Measurements from ENCODE around the gene WDR89. TPM values are rescaled to one million over a fixed set of nuclear protein-coding genes. Genes with fewer than 3 reads are reported as not detected.
"Not testable (repeated sequence)": the region's sequence is repeated elsewhere in the genome, so short reads cannot be mapped to it uniquely, and the experiment has no call there.

WDR89 gene
- total RNA-seq, 2 donors from 2014 or later = 3.4 to 4.2 TPM

GRCh38 chr14:63604626-63605025 is 37.0 kb downstream of the WDR89 start:
- no peaks in the 10 kb centered on the region for H3K9me3 ChIP-seq
- H3K4me3 ChIP-seq = no peak overlapping the region
- H3K27me3 ChIP-seq = no peaks in the 10 kb centered on the region
- H3K27ac ChIP-seq = no peak overlapping the region
- DNase-seq (ENCODE audit: low spot score) = no peak
- no peak for TF ChIP-seq CTCF (IDR thresholded peaks at IDR 0.05)
- H3K36me3 ChIP-seq = peaks cover 5% of the 10 kb centered on the region
- H3K4me1 ChIP-seq = no peaks in the 10 kb centered on the region

GRCh38 chr14:63603749-63604277 is 37.9 kb downstream of the WDR89 start:
- no peak for TF ChIP-seq CTCF (IDR thresholded peaks at IDR 0.05)
- H3K9me3 ChIP-seq = no peaks in the 10 kb centered on the region
- H3K4me3 ChIP-seq = no peak overlapping the region
- no peaks in the 10 kb centered on the region for H3K4me1 ChIP-seq
- peaks cover 7% of the 10 kb centered on the region for H3K36me3 ChIP-seq
- no peaks in the 10 kb centered on the region for H3K27me3 ChIP-seq
- DNase-seq (ENCODE audit: low spot score) = no peak
- H3K27ac ChIP-seq = no peak overlapping the region

GRCh38 chr14:63598807-63599206 is 42.9 kb downstream of the WDR89 start:
- DNase-seq (ENCODE audit: low spot score) = no peak
- H3K27ac ChIP-seq = no peak overlapping the region
- no peak overlapping the region for H3K4me3 ChIP-seq
- H3K9me3 ChIP-seq = peaks cover 0 to 3% of the 10 kb centered on the region in 2 donors
- no peaks in the 10 kb centered on the region for H3K27me3 ChIP-seq
- no peak for TF ChIP-seq CTCF (IDR thresholded peaks at IDR 0.05)
- peaks cover 14% of the 10 kb centered on the region for H3K36me3 ChIP-seq
- no peaks in the 10 kb centered on the region for H3K4me1 ChIP-seq

GRCh38 chr14:63596998-63597658 is 44.5 kb downstream of the WDR89 start:
- Histone ChIP-seq H3K4me1 (no peaks in the 10 kb centered on the region), H3K27me3 (no peaks in the 10 kb centered on the region), H3K36me3 (peaks cover 14% of the 10 kb centered on the region), H3K9me3 (peaks cover 0 to 8% of the 10 kb centered on the region in 2 donors), H3K4me3 (no peak overlapping the region), H3K27ac (no peak overlapping the region)
- DNase-seq (ENCODE audit: low spot score) = no peak
- no peak for TF ChIP-seq CTCF (IDR thresholded peaks at IDR 0.05)

GRCh38 chr14:63594455-63595372 is 47.0 kb downstream of the WDR89 start:
- Histone ChIP-seq H3K27me3 (no peaks in the 10 kb centered on the region), H3K4me1 (no peaks in the 10 kb centered on the region), H3K9me3 (peaks cover 0 to 8% of the 10 kb centered on the region in 2 donors), H3K36me3 (peaks cover 9% of the 10 kb centered on the region), H3K4me3 (no peak overlapping the region), H3K27ac (no peak overlapping the region)
- DNase-seq (ENCODE audit: low spot score) = no peak
- no peak for TF ChIP-seq CTCF (IDR thresholded peaks at IDR 0.05)

GRCh38 chr14:63583046-63583445 is 58.6 kb downstream of the WDR89 start:
- not testable (repeated sequence) for DNase-seq (ENCODE audit: low spot score); H3K27ac ChIP-seq; H3K27me3 ChIP-seq; H3K9me3 ChIP-seq; H3K36me3 ChIP-seq; H3K4me3 ChIP-seq; H3K4me1 ChIP-seq
